ENCODE measurements around the gene MCC.

MCC gene

GRCh38 chr5:113373426-113373825 lies 114.8 kb downstream of the MCC start:
- no peak for DNase-seq (ENCODE audit: extremely low read depth in 1 of 2, low read depth in 1 of 2)

- no peak for DNase-seq (ENCODE audit: extremely low read depth in 1 of 2, low read depth in 1 of 2)
These were observed 116.5 kb downstream of the MCC start for GRCh38 chr5:113371721-113372196.

- DNase-seq (ENCODE audit: extremely low read depth in 1 of 2, low read depth in 1 of 2) = no peak
These were observed 120.7 kb downstream of the MCC start for GRCh38 chr5:113367586-113367985.

GRCh38 chr5:113364466-113364865 lies 123.8 kb downstream of the MCC start:
- no peak for DNase-seq (ENCODE audit: extremely low read depth in 1 of 2, low read depth in 1 of 2)

- no peak for DNase-seq (ENCODE audit: extremely low read depth in 1 of 2, low read depth in 1 of 2)
These were observed 126.6 kb downstream of the MCC start for GRCh38 chr5:113361701-113362100.

GRCh38 chr5:113359419-113359818 lies 128.8 kb downstream of the MCC start:
- no peak for DNase-seq (ENCODE audit: extremely low read depth in 1 of 2, low read depth in 1 of 2)

GRCh38 chr5:113358696-113359095 lies 129.6 kb downstream of the MCC start:
- DNase-seq (ENCODE audit: extremely low read depth in 1 of 2, low read depth in 1 of 2) = no peak

- DNase-seq (ENCODE audit: extremely low read depth in 1 of 2, low read depth in 1 of 2) = no peak
These were observed 130.4 kb downstream of the MCC start for GRCh38 chr5:113357696-113358476.

- no peak for DNase-seq (ENCODE audit: extremely low read depth in 1 of 2, low read depth in 1 of 2)
These were observed 131.8 kb downstream of the MCC start for GRCh38 chr5:113356487-113356886.

- no peak for DNase-seq (ENCODE audit: extremely low read depth in 1 of 2, low read depth in 1 of 2)
These were observed 134.2 kb downstream of the MCC start for GRCh38 chr5:113354055-113354454.

GRCh38 chr5:113347572-113347971 lies 140.7 kb downstream of the MCC start:
- no peak for DNase-seq (ENCODE audit: extremely low read depth in 1 of 2, low read depth in 1 of 2)

GRCh38 chr5:113344973-113345940 lies 143.0 kb downstream of the MCC start:
- no peak for DNase-seq (ENCODE audit: extremely low read depth in 1 of 2, low read depth in 1 of 2)

- DNase-seq (ENCODE audit: extremely low read depth in 1 of 2, low read depth in 1 of 2) = no peak
These were observed 144.9 kb downstream of the MCC start for GRCh38 chr5:113343343-113343742.

GRCh38 chr5:113340537-113340936 lies 147.7 kb downstream of the MCC start:
- no peak for DNase-seq (ENCODE audit: extremely low read depth in 1 of 2, low read depth in 1 of 2)

- DNase-seq (ENCODE audit: extremely low read depth in 1 of 2, low read depth in 1 of 2) = no peak
These were observed 149.6 kb downstream of the MCC start for GRCh38 chr5:113338628-113339027.

- DNase-seq (ENCODE audit: extremely low read depth in 1 of 2, low read depth in 1 of 2) = no peak
These were observed 150.5 kb downstream of the MCC start for GRCh38 chr5:113337515-113338415.

- no peak for DNase-seq (ENCODE audit: extremely low read depth in 1 of 2, low read depth in 1 of 2)
These were observed 151.3 kb downstream of the MCC start for GRCh38 chr5:113336975-113337374.

- DNase-seq (ENCODE audit: extremely low read depth in 1 of 2, low read depth in 1 of 2) = no peak
These were observed 154.8 kb downstream of the MCC start for GRCh38 chr5:113333411-113333810.

GRCh38 chr5:113331209-113331551 lies 157.1 kb downstream of the MCC start:
- DNase-seq (ENCODE audit: extremely low read depth in 1 of 2, low read depth in 1 of 2) = no peak

- no peak for DNase-seq (ENCODE audit: extremely low read depth in 1 of 2, low read depth in 1 of 2)
These were observed 157.6 kb downstream of the MCC start for GRCh38 chr5:113330533-113331208.

Data from activated CD8-positive, alpha-beta memory T cell treated with anti-CD3 and anti-CD28 coated beads for 1 hour (primary cell).